H1 (cell line): ENCODE results near the gene EFEMP2. TPM values are rescaled to one million over a fixed set of nuclear protein-coding genes. Genes with fewer than 3 reads are reported as not detected.

Source experiments
- CEBPB ChIP-seq: IDR thresholded peaks from 2 replicates; pipeline ENCODE4 v1.6.1; 2012; ENCODE audit warnings: low read depth, low read length
- CHD7 ChIP-seq: fragments of 300-600 bp; sonication (generic); IDR thresholded peaks from 2 replicates; pipeline ENCODE4 v1.7.1; 2012; ENCODE audit warnings: low read length, moderate library complexity, mild to moderate bottlenecking, inconsistent platforms; ENCODE audit not compliant: insufficient replicate concordance
- RBBP5 ChIP-seq: IDR thresholded peaks from 2 replicates; pipeline ENCODE4 v1.7.1; 2012; ENCODE audit warnings: low read depth, mild to moderate bottlenecking, inconsistent platforms, low read length, moderate library complexity, borderline replicate concordance
- polyA plus RNA-seq, 7 experiments: library from polyadenylated mRNA; depleted of rRNA in 3 of 7; stranded (reverse) in 5 of 7; unstranded in 2 of 7; fragments of >200 nt in 5 of 7; fragments of 200-250 nt in 2 of 7; gene quantifications; 1 replicate in 5 of 7; 2 replicates in 1 of 7; 4 replicates in 1 of 7; pipeline versions ENCODE4 v1.2.1 to v1.2.3, GENCODE V29; 2011 to 2013; ENCODE audit warnings: missing spikeins in 2 of 7, mixed read lengths in 2 of 7
- total RNA-seq: library from RNA; stranded (reverse); fragmentation: NEBNext Ultra II Directional; extraction: Animal tissue kit (Norgen Biotek cat#: 25700); gene quantifications from 2 replicates; pipeline ENCODE4 v1.2.1, GENCODE V29; 2021

The EFEMP2 gene
- total and polyA plus RNA-seq, 2 of the 8 experiments (the other 6 are each of a cell fraction or from before 2014, with no cell fraction given) = 8.8 to 17.2 TPM

DNA sequence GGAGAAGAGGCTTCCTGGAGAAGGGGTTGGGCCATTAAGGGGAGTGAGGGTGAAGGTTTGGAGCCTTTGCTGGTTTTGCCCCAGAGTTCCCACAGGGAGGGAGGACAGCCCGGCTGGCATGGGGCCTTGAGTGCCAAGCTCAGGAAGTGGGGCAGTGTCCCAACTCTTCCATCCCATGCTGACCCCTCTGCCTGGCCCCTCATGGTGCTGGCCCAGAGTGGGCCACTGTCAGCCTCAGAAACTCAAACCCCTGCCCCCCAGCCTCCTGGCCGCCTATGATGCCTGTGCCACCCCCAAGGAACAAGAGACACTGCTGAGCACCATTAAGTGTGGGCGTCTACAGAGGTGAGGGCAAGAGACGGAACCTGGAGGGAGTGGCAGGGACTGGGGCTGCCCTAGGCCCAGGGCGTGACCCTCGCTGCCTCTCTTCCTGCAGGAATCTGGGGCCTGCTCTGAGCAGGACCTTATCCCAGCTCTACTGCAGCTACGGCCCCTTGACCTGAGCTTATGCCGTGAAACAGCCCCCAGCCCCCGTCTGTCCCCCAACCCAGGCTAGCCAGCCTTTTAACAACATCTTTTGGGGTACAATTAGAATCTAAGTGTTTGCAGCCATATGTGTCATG, 6.9 kb downstream of the EFEMP2 start (continued):
- TF ChIP-seq CHD7 (no peak), CEBPB (no peak), RBBP5 (no peak)
